Superior temporal gyrus (tissue), 1 donor: Measurements from ENCODE around the gene NRROS.

Source experiments
- DNase-seq: peaks from one replicate; pipeline ENCODE4 v3.0.0-alpha.2; 2016; ENCODE audit errors: extremely low spot score

NRROS gene

GRCh38 chr3:196684548-196685407 lies 45.3 kb downstream of the NRROS start:
- DNase-seq, result peak; percentile 90

DNA sequence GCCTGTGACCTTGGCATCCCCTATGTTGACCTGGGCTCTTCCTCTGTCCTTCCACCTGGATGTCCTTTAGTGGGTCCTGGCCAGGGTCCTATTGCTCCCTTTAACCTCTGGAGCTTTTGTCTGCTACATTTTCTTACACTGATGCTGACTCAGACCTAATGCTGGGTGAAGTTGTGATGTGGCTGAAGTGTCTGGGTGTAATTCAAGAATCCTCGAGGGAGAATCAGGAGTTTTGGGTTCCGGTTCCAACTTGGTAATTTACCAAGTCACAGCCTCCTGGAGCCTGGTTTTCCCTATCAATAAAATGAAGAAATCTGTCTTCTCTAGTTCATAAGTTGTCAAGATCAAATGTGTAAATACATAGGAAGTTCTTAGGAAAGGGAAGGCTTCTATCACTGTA lies 46.9 kb downstream of the NRROS start:
- no peak for DNase-seq

DNA sequence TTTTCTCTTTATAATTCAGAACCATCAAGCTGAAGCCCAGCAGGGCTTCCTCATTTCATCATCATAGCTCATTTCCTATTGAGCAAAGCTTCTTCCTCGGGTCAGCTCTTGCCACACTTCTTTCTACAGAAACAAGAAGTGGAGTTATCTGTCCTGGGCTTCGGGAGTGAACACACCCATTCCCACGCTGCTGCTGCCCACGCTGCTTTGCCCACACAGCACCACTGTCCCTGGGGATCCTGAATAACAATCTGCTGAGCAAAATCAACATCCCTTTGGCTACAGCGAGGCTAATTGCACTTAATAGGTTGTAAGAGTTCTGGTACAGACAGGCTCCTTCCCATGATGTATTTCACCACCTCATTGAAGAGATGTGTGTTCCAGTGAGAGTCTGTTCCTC lies 48.9 kb downstream of the NRROS start:
- DNase-seq, result no peak

- no peak for DNase-seq
Observed at GRCh38 chr3:196689941-196690660, 50.6 kb downstream of the NRROS start.

GRCh38 chr3:196691386-196691785 lies 51.9 kb downstream of the NRROS start:
- no peak for DNase-seq

GRCh38 chr3:196694202-196694638 lies 54.7 kb downstream of the NRROS start:
- no peak for DNase-seq

DNA sequence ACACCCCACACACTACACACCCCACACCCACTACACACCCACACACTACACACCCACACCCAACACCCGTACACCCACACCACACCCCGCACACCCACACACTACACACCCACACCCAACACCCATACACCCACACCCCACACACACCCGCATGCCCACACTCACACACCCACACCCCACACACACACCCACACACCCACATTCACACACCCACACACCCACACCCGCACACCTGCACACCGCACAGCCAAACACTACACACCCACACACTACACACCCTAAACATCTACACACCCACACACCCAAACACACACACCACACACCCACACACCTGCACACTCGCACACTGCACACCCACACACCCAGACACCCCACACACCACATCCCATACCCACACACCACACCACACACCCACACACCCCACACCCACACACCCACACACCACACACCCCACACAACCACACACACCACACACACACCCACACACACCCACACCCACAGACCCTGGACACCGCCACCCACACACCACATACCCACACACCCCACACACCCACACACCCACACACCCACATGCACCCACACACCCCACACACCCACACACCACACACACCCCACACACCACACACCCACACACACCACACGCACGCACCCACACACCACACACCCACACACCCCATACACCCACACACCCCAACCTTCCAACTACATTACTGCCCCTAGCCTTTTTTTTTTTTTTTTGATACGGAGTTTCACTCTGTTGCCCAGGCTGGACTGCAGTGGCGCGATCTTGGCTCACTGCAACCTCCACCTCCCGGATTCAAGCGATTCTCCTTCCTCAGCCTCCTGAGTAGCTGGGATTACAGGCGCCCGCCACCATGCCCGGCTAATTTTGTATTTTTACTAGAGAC lies 55.7 kb downstream of the NRROS start:
- DNase-seq, result no peak

- no peak for DNase-seq
Observed at GRCh38 chr3:196695849-196696226, 56.3 kb downstream of the NRROS start.

- no peak for DNase-seq
Observed at GRCh38 chr3:196697270-196697669, 57.8 kb downstream of the NRROS start.

GRCh38 chr3:196699749-196700148 lies 60.3 kb downstream of the NRROS start:
- no peak for DNase-seq

DNA sequence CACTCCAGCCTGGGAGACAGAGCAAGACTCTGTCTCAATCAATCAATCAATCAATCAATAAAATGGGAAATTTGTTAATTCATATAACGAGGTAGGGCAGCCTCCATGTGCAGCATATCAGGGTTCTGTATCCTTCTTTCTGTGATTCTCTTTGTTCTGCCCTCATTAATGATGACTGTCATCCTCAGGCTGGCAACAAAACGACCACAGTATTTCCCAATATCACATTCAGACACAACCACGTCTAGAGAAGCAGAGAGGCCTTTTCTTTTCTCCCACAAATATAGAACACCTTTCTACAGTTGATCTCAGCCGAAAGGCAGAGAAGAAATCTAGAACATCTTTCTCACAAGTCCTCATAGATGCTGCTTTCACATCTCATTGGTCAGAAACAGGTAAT lies 61.3 kb downstream of the NRROS start:
- no peak for DNase-seq

DNA sequence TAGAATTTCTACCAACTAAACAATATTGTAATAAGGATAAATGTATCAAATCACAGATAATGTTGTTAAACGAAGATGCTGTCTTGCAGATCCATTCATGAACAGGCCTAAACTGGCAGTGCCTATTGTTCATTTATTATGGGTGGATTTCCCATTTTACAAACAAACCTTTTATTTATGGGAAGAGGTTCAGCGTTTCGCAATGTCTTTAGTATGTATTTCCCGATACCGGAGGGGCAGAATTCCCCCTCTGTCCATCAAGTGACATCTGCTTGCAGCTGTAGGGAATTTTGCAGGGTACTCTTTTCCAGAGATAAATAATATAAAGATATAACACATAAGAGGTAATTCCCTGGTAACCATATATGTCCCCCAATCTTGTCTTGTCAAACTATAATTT lies 66.8 kb downstream of the NRROS start:
- no peak for DNase-seq

DNA sequence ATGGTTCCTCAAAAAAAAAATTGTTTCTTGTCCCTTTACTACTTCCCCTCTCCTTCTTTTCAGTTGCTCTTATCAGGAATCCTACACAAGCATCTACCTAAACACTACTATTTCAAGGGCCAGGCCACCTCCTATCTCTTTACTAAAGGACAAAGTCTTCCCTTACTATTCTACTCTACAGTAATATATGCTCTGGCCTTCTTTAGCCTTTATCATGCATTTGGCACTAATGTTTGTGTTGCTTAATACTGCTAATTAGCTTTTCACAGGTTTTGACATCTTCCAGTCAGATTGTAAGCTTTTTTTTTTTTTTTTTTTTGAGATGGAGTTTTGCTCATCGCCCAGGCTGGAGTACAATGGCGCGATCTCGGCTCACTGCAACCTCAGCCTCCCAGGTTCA lies 67.2 kb downstream of the NRROS start:
- no peak for DNase-seq

DNA sequence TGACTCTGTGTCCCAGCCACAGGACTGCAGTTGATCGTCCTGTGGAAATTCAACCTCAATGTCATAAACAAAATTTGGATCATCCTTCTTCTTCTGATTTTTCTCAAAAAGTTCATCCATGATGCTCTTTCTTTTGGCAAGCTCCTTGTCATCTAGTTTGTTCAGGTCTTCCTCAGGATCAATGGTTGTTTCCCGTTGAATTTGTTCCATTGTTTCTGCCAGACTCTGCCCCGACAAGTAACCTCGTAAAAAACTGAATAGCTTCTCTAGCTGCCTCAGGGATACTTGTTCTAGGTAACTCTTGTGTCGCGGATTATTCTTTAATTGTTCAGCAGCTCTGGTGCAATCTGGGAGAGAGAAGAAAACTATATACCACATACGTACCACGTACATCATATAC lies 68.1 kb downstream of the NRROS start:
- DNase-seq, result no peak

GRCh38 chr3:196708467-196708866 lies 69.0 kb downstream of the NRROS start:
- DNase-seq, result no peak
